GM12878 (cell line): ENCODE results near the gene ZNF618. TPM values are rescaled to one million over a fixed set of nuclear protein-coding genes. Genes with fewer than 3 reads are reported as not detected.

Experiments used
- ATAC-seq: fragments of 200-7000 bp; cut with Tn5 transposase; 3 replicates; pipeline ENCODE4 v1.9.1; 2020; ENCODE audit warnings: mild to moderate bottlenecking, moderate library complexity
- BruUV-seq: library from RNA; stranded (reverse); fragments of 400-500 nt; replicated peaks from 2 replicates; lab custom pipeline; 2021; lab: Mats Ljungman, UMichigan
- CTCF ChIA-PET: fragments of 300-600 bp; sonication (Branson Sonifier 250); formaldehyde crosslinking; extraction: SDS; loops from one replicate; lab custom pipeline; 2021; ENCODE audit warnings: inconsistent platforms; lab: Yijun Ruan, JAX
- POLR2A ChIA-PET: fragments of 350-600 bp; formaldehyde crosslinking; extraction: SDS; loops from one replicate; lab custom pipeline; 2021; ENCODE audit warnings: inconsistent platforms; lab: Charles Lee
- RAD21 ChIA-PET: fragments of 300-600 bp; sonication (Branson Sonifier 250); formaldehyde crosslinking; loops from one replicate; lab custom pipeline; 2023; ENCODE audit warnings: antibody characterized with exemption; ENCODE audit not compliant: unreplicated experiment; lab: Charles Lee
- SMC1A ChIA-PET: fragments of 300-600 bp; sonication (Branson Sonifier 250); formaldehyde crosslinking; loops from one replicate; lab custom pipeline; 2023; ENCODE audit not compliant: unreplicated experiment, uncharacterized antibody; lab: Charles Lee
- DNase-seq: peaks from one replicate; pipeline ENCODE4 v3.0.0-alpha.2; 2011; ENCODE audit warnings: low read depth, low spot score
- FAIRE-seq: peaks from 3 replicates; lab custom pipeline; 2011; peaks lifted over from hg19 to GRCh38; lab: Jason Lieb, UNC
- H2AFZ ChIP-seq: 2 replicates; pipeline ENCODE4 v1.6.0; 2011; ENCODE audit warnings: low read depth, low read length, control low read depth; ENCODE audit not compliant: control insufficient read depth
- H3K27ac ChIP-seq: 2 replicates; pipeline ENCODE4 v1.5.1; 2011; ENCODE audit warnings: control low read depth; ENCODE audit not compliant: control insufficient read depth, insufficient read depth
- H3K27me3 ChIP-seq, 2 experiments: replicated peaks in 1 of 2; 2 replicates each; pipeline versions ENCODE4 v1.6.0 to v1.6.1; 2011; ENCODE audit warnings: low read length in 1 of 2; ENCODE audit not compliant: control insufficient read depth in 2 of 2, insufficient read depth in 2 of 2
- H3K36me3 ChIP-seq, 2 experiments: 2 replicates each; pipeline ENCODE4 v1.5.1; 2011; ENCODE audit warnings: low read length in 1 of 2; ENCODE audit not compliant: control insufficient read depth in 2 of 2, insufficient read depth in 2 of 2
- H3K4me1 ChIP-seq: 2 replicates; pipeline ENCODE4 v1.6.1; 2011; ENCODE audit warnings: mild to moderate bottlenecking, low read length, moderate library complexity, mixed read lengths; ENCODE audit not compliant: control insufficient read depth, insufficient read depth
- H3K4me2 ChIP-seq: 2 replicates; pipeline ENCODE4 v1.6.0; 2011; ENCODE audit warnings: control low read depth; ENCODE audit not compliant: control insufficient read depth, insufficient read depth
- H3K4me3 ChIP-seq: fragments of 200-600 bp; sonication (generic); 2 replicates; pipeline ENCODE4 v1.5.1; 2016
- H3K79me2 ChIP-seq: 2 replicates; pipeline ENCODE4 v1.6.0; 2011; ENCODE audit warnings: low read length; ENCODE audit not compliant: control insufficient read depth, insufficient read depth
- H3K9ac ChIP-seq: 2 replicates; pipeline ENCODE4 v1.8.0; 2011; ENCODE audit warnings: low read length, control low read depth, mixed read lengths; ENCODE audit not compliant: control insufficient read depth, insufficient read depth
- H3K9me3 ChIP-seq: replicated peaks from 3 replicates; pipeline ENCODE4 v1.5.1; 2011; ENCODE audit warnings: mild to moderate bottlenecking, low read length; ENCODE audit not compliant: control insufficient read depth, insufficient read depth
- H4K20me1 ChIP-seq: 2 replicates; pipeline ENCODE4 v1.6.0; 2011; ENCODE audit not compliant: control insufficient read depth, insufficient read depth
- CEBPB ChIP-seq, 2 experiments: fragments of 150-350 bp in 1 of 2; IDR thresholded peaks; 2 replicates each; pipeline ENCODE4 v1.6.1; 2012 to 2014; ENCODE audit warnings: low read depth in 2 of 2, low read length in 2 of 2, borderline replicate concordance in 1 of 2, inconsistent platforms in 1 of 2
- HDAC6 ChIP-seq: fragments of 200-600 bp; sonication (generic); IDR thresholded peaks from one replicate; pipeline ENCODE4 v1.8.0; 2017; ENCODE audit warnings: antibody characterized with exemption; ENCODE audit not compliant: unreplicated experiment
- KLF5 ChIP-seq: fragments of 450-650 bp; IDR thresholded peaks from 2 replicates; pipeline ENCODE4 v1.6.1; 2014; ENCODE audit warnings: mild to moderate bottlenecking; ENCODE audit not compliant: partially characterized antibody
- NRF1 ChIP-seq: conservative IDR thresholded peaks from 2 replicates; pipeline ENCODE4 v1.6.1; 2011; ENCODE audit warnings: mild to moderate bottlenecking, low read depth, low read length, improper control_type of control experiment
- RUNX3 ChIP-seq: IDR thresholded peaks from 2 replicates; pipeline ENCODE4 v1.6.1; 2012; ENCODE audit warnings: low read length, inconsistent platforms
- SP1 ChIP-seq: IDR thresholded peaks from one replicate; pipeline ENCODE4 v1.6.1; 2011; ENCODE audit warnings: low read depth, low read length
- SREBF2 ChIP-seq: IDR thresholded peaks from 2 replicates; pipeline ENCODE4 v1.6.1; 2012; ENCODE audit warnings: mild to moderate bottlenecking, low read length
- ZBED1 ChIP-seq: IDR thresholded peaks from 2 replicates; pipeline ENCODE4 v1.6.1; 2016; ENCODE audit warnings: borderline replicate concordance
- ZNF207 ChIP-seq: fragments of 450-650 bp; IDR thresholded peaks from 2 replicates; pipeline ENCODE4 v1.6.1; 2014; ENCODE audit warnings: antibody characterized with exemption, mild to moderate bottlenecking, borderline replicate concordance
- WGBS: methylation state at CpG from one replicate; pipeline ENCODE4 v1.1.6; 2016; ENCODE audit warnings: low lambda C conversion rate; ENCODE audit not compliant: insufficient replicate concordance, insufficient coverage; ENCODE audit errors: missing lambda C conversion rate; 5-methylcytosine and 5-hydroxymethylcytosine counted together
- in situ Hi-C: fragments of 300-500 bp; cut with MboI; formaldehyde crosslinking; loops from 9 replicates; pipeline ENCODE4 v1.14.3; 2018; ENCODE audit warnings: mixed read lengths
- intact Hi-C: fragments of 100-400 bp; cut with micrococcal nuclease; formaldehyde crosslinking; loops from one replicate; pipeline ENCODE4 v1.14.2; 2022; ENCODE audit not compliant: unreplicated experiment
- polyA plus RNA-seq, 11 experiments: library from polyadenylated mRNA; depleted of rRNA in 4 of 11; unstranded in 6 of 11; stranded (reverse) in 5 of 11; fragments of >200 nt; fragmentation: Nextera tagmentation in 4 of 11; fragmentation: Illumina TruSeq in 1 of 11; extraction: Ambion mirVana in 4 of 11; extraction: Trizol in 1 of 11; gene quantifications; 1 replicate in 1 of 11; 2 replicates in 10 of 11; pipeline versions ENCODE4 v1.2.1 to v1.2.3, GENCODE V29; 2011 to 2016; ENCODE audit warnings: inconsistent platforms in 2 of 11, missing spikeins in 2 of 11, low read depth in 1 of 11
- total RNA-seq, 4 experiments: library from RNA; depleted of rRNA in 3 of 4; stranded (reverse); fragments of >200 nt in 3 of 4; fragmentation: Illumina TruSeq in 1 of 4; extraction: Trizol in 1 of 4; gene quantifications; 2 replicates each; pipeline versions ENCODE4 v1.2.1 to v1.2.3, GENCODE V29; 2013 to 2021
- TF ChIP-seq, protein P1 (sequence below): IDR thresholded peaks from 2 replicates; pipeline ENCODE4 v1.6.1; 2011; ENCODE audit warnings: low read depth, mild to moderate bottlenecking, low read length, moderate library complexity, borderline replicate concordance; ENCODE audit errors: extremely low read depth
- TF ChIP-seq, protein P2 (sequence below): fragments of 450-650 bp; conservative IDR thresholded peaks from 2 replicates; pipeline ENCODE4 v1.6.1; 2017; ENCODE audit warnings: mild to moderate bottlenecking, moderate library complexity
- TF ChIP-seq, protein P3 (sequence below): IDR thresholded peaks from 2 replicates; pipeline ENCODE4 v1.6.1; 2012; ENCODE audit warnings: mild to moderate bottlenecking, low read depth, low read length

Gene ZNF618
- total and polyA plus RNA-seq, 10 of the 15 experiments (the other 5 are each of a cell fraction or from before 2014, with no cell fraction given) = 0.01 to 0.24 (median 0.06) TPM; not detected in 2

DNA sequence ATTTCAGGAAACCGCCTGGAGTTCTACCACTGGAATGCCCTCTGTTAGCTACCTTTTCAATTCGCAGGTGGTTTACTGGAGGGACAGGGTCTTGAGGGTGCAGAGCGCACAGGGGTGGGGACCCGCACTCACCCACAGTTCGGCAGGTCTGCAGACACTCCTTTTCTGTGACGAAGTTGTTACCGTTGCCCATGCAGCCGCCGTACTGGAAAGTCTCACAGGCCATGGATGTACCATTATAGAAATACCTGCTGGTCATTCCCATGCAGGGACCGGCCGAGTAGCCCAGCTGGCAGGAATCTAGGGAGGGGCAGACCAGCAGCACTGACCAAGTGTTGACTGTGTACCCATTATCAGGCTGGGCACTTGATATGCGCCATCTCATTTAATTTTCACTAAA lies 185.2 kb downstream of the ZNF618 start (continued):
- TF ChIP-seq, protein P1, sequence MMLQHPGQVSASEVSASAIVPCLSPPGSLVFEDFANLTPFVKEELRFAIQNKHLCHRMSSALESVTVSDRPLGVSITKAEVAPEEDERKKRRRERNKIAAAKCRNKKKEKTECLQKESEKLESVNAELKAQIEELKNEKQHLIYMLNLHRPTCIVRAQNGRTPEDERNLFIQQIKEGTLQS = no peak
- TF ChIP-seq, protein P2, sequence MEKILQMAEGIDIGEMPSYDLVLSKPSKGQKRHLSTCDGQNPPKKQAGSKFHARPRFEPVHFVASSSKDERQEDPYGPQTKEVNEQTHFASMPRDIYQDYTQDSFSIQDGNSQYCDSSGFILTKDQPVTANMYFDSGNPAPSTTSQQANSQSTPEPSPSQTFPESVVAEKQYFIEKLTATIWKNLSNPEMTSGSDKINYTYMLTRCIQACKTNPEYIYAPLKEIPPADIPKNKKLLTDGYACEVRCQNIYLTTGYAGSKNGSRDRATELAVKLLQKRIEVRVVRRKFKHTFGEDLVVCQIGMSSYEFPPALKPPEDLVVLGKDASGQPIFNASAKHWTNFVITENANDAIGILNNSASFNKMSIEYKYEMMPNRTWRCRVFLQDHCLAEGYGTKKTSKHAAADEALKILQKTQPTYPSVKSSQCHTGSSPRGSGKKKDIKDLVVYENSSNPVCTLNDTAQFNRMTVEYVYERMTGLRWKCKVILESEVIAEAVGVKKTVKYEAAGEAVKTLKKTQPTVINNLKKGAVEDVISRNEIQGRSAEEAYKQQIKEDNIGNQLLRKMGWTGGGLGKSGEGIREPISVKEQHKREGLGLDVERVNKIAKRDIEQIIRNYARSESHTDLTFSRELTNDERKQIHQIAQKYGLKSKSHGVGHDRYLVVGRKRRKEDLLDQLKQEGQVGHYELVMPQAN = no peak
- TF ChIP-seq HDAC6 = no peak
- TF ChIP-seq ZNF207 = no peak
- TF ChIP-seq SREBF2 = no peak
- no peak for TF ChIP-seq KLF5

DNA sequence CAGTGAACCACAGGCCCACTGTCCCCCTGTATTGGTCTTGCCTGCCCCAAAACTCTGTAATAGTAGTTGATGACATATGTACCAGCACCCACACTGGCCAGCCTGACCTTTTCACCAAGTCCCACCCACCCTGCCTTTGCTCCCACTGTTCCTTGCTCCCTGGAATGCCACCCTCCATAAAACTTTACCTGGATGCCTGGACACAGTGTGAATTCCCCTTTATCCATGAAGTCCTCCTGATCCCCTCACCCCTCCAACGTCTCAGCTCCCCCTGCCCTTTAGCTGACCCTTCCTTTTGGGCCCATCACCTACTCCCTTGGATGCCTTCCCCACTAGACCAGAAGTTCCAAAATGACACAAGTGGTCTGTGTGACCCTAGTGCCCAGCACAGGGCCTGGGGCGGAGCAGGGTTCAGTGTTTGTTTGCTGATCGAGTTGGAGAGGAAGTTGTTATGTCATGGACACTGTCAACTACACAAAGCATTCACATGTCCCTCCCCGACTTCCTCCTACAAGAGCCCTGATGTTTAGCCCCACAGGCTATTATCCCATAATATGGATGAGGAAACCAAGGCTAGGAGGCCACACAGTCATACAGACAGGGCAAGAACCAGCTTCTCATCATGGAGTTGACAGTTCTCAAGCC lies 185.8 kb downstream of the ZNF618 start:
- Histone ChIP-seq H4K20me1 (no peaks in the 10 kb centered on the region), H3K4me2 (no peak overlapping the region), H3K79me2 (no peaks in the 10 kb centered on the region), H3K9ac (no peak overlapping the region), H3K27me3 (no peaks in the 10 kb centered on the region), H2AFZ (no peak overlapping the region), H3K9me3 (no peaks in the 10 kb centered on the region), H3K4me3 (no peak overlapping the region), H3K4me1 (no peaks in the 10 kb centered on the region), H3K36me3 (no peaks in the 10 kb centered on the region), H3K27ac (no peak overlapping the region)
- POLR2A ChIA-PET = no interaction called here
- BruUV-seq = no TSS peak
- DNase-seq (no peak), ATAC-seq (no peak), FAIRE-seq (no peak)
- RAD21 ChIA-PET = no interaction called here
- SMC1A ChIA-PET = no interaction called here
- in situ Hi-C loops (no loop called here), intact Hi-C loops (no loop called here)
- TF ChIP-seq, protein P3, sequence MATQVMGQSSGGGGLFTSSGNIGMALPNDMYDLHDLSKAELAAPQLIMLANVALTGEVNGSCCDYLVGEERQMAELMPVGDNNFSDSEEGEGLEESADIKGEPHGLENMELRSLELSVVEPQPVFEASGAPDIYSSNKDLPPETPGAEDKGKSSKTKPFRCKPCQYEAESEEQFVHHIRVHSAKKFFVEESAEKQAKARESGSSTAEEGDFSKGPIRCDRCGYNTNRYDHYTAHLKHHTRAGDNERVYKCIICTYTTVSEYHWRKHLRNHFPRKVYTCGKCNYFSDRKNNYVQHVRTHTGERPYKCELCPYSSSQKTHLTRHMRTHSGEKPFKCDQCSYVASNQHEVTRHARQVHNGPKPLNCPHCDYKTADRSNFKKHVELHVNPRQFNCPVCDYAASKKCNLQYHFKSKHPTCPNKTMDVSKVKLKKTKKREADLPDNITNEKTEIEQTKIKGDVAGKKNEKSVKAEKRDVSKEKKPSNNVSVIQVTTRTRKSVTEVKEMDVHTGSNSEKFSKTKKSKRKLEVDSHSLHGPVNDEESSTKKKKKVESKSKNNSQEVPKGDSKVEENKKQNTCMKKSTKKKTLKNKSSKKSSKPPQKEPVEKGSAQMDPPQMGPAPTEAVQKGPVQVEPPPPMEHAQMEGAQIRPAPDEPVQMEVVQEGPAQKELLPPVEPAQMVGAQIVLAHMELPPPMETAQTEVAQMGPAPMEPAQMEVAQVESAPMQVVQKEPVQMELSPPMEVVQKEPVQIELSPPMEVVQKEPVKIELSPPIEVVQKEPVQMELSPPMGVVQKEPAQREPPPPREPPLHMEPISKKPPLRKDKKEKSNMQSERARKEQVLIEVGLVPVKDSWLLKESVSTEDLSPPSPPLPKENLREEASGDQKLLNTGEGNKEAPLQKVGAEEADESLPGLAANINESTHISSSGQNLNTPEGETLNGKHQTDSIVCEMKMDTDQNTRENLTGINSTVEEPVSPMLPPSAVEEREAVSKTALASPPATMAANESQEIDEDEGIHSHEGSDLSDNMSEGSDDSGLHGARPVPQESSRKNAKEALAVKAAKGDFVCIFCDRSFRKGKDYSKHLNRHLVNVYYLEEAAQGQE = no peak
- no peak for TF ChIP-seq SP1
- TF ChIP-seq NRF1 = no peak
- no peak for TF ChIP-seq RUNX3
- TF ChIP-seq CEBPB (IDR thresholded peaks at IDR 0.05; ENCODE audit: borderline replicate concordance in 1 of 2, low read depth in 2 of 2, low read length in 2 of 2) = no peak
- TF ChIP-seq ZBED1 = no peak
- 0% methylated on average over 4 of the region's 4 CpGs for WGBS
- CTCF ChIA-PET = no interaction called here
